OCI-LY1 (cell line): Measurements from ENCODE around the gene GPSM1.

Source experiments
- CTCF ChIP-seq: fragments of 200-600 bp; sonication (generic), shearing (Covaris generic); IDR thresholded peaks from 2 replicates; pipeline ENCODE4 v1.5.1; 2017; ENCODE audit warnings: mild to moderate bottlenecking, antibody characterized with exemption, low read length, moderate library complexity, mixed read lengths
- EZH2 ChIP-seq: fragments of 200-600 bp; sonication (generic), shearing (Covaris generic); IDR thresholded peaks from 2 replicates; pipeline ENCODE4 v1.8.0; 2017; ENCODE audit warnings: borderline replicate concordance, mixed run types, mild to moderate bottlenecking, antibody characterized with exemption, low read length, moderate library complexity, mixed read lengths

DNA sequence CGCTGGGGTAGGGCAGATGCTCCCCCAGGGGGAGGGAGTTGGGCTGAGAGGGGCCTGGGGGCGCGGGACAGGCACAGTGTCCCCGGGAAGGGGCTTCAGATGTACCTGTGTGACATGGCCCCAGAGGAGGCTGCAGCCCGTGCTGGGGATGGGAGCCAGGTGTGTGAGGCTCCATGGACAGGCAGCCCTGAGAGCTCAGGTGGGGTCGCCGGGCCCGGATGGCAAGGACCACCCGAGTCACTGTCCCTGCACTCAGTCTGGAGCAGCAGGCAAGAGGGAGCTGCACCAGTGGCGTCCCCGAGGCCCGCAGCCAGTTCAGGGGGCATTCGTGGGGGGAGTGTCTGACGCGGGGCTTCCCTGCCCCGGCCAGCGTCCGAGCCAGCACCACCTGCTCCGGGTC is 42.4 kb upstream of the GPSM1 start:
- TF ChIP-seq EZH2 (no peak), CTCF (no peak)
